Neural cell (in vitro differentiated cells): Measurements from ENCODE around the gene WDFY1. TPM values are rescaled to one million over a fixed set of nuclear protein-coding genes. Genes with fewer than 3 reads are reported as not detected.

ENCODE experiments used
- H2AFZ ChIP-seq: fragments of 200-600, 300-800 bp; sonication (generic), shearing (Covaris generic); 2 replicates; pipeline ENCODE4 v1.6.0; 2014; ENCODE audit warnings: low read depth, mild to moderate bottlenecking, antibody characterized with exemption, low read length, moderate library complexity
- H3F3A ChIP-seq: fragments of 200-600 bp; shearing (Covaris generic); 2 replicates; pipeline ENCODE4 v1.6.1; 2016; ENCODE audit warnings: mild to moderate bottlenecking, moderate library complexity, mixed read lengths, antibody characterized with exemption, low read length; ENCODE audit not compliant: insufficient read depth, poor library complexity, severe bottlenecking
- H3K27ac ChIP-seq: fragments of 200-600, 300-800 bp; sonication (generic), shearing (Covaris generic); 2 replicates; pipeline ENCODE4 v1.5.1; 2014; ENCODE audit warnings: mild to moderate bottlenecking, low read length, moderate library complexity
- H3K27me3 ChIP-seq: fragments of 300-800, 200-600 bp; sonication (generic), shearing (Covaris generic); 2 replicates; pipeline ENCODE4 v1.6.0; 2014; ENCODE audit warnings: mild to moderate bottlenecking, low read depth, low read length, moderate library complexity; ENCODE audit not compliant: insufficient read depth
- H3K36me3 ChIP-seq: fragments of 300-800, 200-600 bp; sonication (generic), shearing (Covaris generic); 2 replicates; pipeline ENCODE4 v1.5.1; 2014; ENCODE audit warnings: mild to moderate bottlenecking, antibody characterized with exemption, low read length, moderate library complexity; ENCODE audit not compliant: insufficient read depth
- H3K4me2 ChIP-seq: fragments of 300-800, 200-600 bp; sonication (generic), shearing (Covaris generic); 2 replicates; pipeline ENCODE4 v1.6.0; 2014; ENCODE audit warnings: mild to moderate bottlenecking, low read length
- H3K4me3 ChIP-seq: fragments of 300-800, 200-600 bp; sonication (generic), shearing (Covaris generic); 2 replicates; pipeline ENCODE4 v1.5.1; 2014; ENCODE audit warnings: mild to moderate bottlenecking, low read length, moderate library complexity
- H3K79me2 ChIP-seq: fragments of 200-600 bp; shearing (Covaris generic); replicated peaks from 2 replicates; pipeline ENCODE4 v1.6.0; 2014; ENCODE audit warnings: mild to moderate bottlenecking, low read length, moderate library complexity; ENCODE audit not compliant: insufficient read depth
- H3K9ac ChIP-seq: fragments of 300-800, 200-600 bp; sonication (generic), shearing (Covaris generic); 2 replicates; pipeline ENCODE4 v1.6.1; 2016; ENCODE audit warnings: mild to moderate bottlenecking, low read length, mixed read lengths
- H3K9me2 ChIP-seq: fragments of 200-600 bp; shearing (Covaris generic); 2 replicates; pipeline ENCODE4 v1.6.1; 2016; ENCODE audit warnings: mild to moderate bottlenecking, low read length, mixed read lengths; ENCODE audit not compliant: insufficient read depth
- H3K9me3 ChIP-seq: fragments of 200-600, 300-800 bp; sonication (generic), shearing (Covaris generic); 2 replicates; pipeline ENCODE4 v1.6.1; 2016; ENCODE audit warnings: mild to moderate bottlenecking, mixed run types, low read length, moderate library complexity, mixed read lengths
- H4K20me1 ChIP-seq: fragments of 200-600 bp; shearing (Covaris generic); 2 replicates; pipeline ENCODE4 v1.6.1; 2016; ENCODE audit warnings: mild to moderate bottlenecking, mixed run types; ENCODE audit not compliant: insufficient read depth
- EP300 ChIP-seq: fragments of 450-650 bp; conservative IDR thresholded peaks from 2 replicates; pipeline ENCODE4 v1.6.1; 2014; ENCODE audit warnings: antibody characterized with exemption, mild to moderate bottlenecking, moderate library complexity; ENCODE audit not compliant: poor library complexity, severe bottlenecking
- EZH2 ChIP-seq: fragments of 200-600, 300-800 bp; shearing (Covaris generic), sonication (generic); IDR thresholded peaks from 2 replicates; pipeline ENCODE4 v1.6.1; 2014; ENCODE audit warnings: antibody characterized with exemption, low read length, borderline replicate concordance, mild to moderate bottlenecking; ENCODE audit not compliant: insufficient read depth, poor library complexity, severe bottlenecking
- MXI1 ChIP-seq: fragments of 450-650 bp; conservative IDR thresholded peaks from 2 replicates; pipeline ENCODE4 v1.6.1; 2014; ENCODE audit warnings: antibody characterized with exemption, mild to moderate bottlenecking; ENCODE audit not compliant: poor library complexity, severe bottlenecking
- POLR2AphosphoS5 ChIP-seq: IDR thresholded peaks from 2 replicates; pipeline ENCODE4 v1.6.1; 2012
- RAD21 ChIP-seq: fragments of 450-650 bp; conservative IDR thresholded peaks from 2 replicates; pipeline ENCODE4 v1.6.1; 2014; ENCODE audit warnings: antibody characterized with exemption, mild to moderate bottlenecking, moderate library complexity
- SMC3 ChIP-seq: fragments of 450-650 bp; conservative IDR thresholded peaks from 2 replicates; pipeline ENCODE4 v1.6.1; 2014; ENCODE audit warnings: antibody characterized with exemption, mild to moderate bottlenecking, moderate library complexity; ENCODE audit not compliant: poor library complexity
- TAF1 ChIP-seq: IDR thresholded peaks from 2 replicates; pipeline ENCODE4 v1.6.1; 2012; ENCODE audit warnings: low read depth
- polyA plus RNA-seq: library from polyadenylated mRNA; depleted of rRNA; stranded (reverse); fragments of >200 nt; gene quantifications from 2 replicates; pipeline ENCODE4 v1.2.3, GENCODE V29; 2014
- TF ChIP-seq, protein P1 (sequence below): IDR thresholded peaks from 2 replicates; pipeline ENCODE4 v1.6.1; 2012; ENCODE audit warnings: borderline replicate concordance
- TF ChIP-seq, protein P2 (sequence below): fragments of 450-650 bp; IDR thresholded peaks from 2 replicates; pipeline ENCODE4 v1.5.1; 2014; ENCODE audit warnings: antibody characterized with exemption, mild to moderate bottlenecking, moderate library complexity; ENCODE audit not compliant: poor library complexity, severe bottlenecking

Gene WDFY1
- polyA plus RNA-seq, 1 donor from 2014 or later, result 49.4 TPM

DNA sequence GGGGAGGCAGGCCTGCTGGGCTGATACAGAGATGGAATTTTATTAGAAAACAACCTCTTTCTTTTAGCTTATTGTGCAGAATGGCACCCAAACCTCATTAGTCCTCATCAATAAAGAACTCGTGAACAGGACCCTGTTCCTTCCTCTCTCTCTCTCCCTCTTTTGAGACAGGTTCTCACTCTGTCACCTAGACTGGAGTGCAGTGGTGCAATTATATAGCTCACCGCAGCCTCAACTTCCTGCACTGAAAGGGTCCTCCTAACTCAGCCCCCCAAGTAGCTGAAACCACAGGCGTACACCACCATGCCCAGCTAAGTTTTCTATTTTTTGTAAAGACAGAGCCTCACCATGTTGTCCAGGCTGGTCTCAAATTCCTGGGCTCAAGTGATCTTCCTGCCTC lies 86.1 kb downstream of the WDFY1 start:
- Histone ChIP-seq H3F3A (no peaks in the 10 kb centered on the region), H3K27ac (no peak overlapping the region), H3K27me3 (no peaks in the 10 kb centered on the region), H3K4me3 (no peak overlapping the region), H2AFZ (no peak overlapping the region), H3K9me3 (no peaks in the 10 kb centered on the region), H4K20me1 (no peaks in the 10 kb centered on the region), H3K9me2 (no peaks in the 10 kb centered on the region), H3K36me3 (no peaks in the 10 kb centered on the region), H3K9ac (no peak overlapping the region), H3K4me2 (no peak overlapping the region), H3K79me2 (no peaks in the 10 kb centered on the region)
- TF ChIP-seq POLR2AphosphoS5 (no peak), SMC3 (no peak)
- TF ChIP-seq, protein P1, sequence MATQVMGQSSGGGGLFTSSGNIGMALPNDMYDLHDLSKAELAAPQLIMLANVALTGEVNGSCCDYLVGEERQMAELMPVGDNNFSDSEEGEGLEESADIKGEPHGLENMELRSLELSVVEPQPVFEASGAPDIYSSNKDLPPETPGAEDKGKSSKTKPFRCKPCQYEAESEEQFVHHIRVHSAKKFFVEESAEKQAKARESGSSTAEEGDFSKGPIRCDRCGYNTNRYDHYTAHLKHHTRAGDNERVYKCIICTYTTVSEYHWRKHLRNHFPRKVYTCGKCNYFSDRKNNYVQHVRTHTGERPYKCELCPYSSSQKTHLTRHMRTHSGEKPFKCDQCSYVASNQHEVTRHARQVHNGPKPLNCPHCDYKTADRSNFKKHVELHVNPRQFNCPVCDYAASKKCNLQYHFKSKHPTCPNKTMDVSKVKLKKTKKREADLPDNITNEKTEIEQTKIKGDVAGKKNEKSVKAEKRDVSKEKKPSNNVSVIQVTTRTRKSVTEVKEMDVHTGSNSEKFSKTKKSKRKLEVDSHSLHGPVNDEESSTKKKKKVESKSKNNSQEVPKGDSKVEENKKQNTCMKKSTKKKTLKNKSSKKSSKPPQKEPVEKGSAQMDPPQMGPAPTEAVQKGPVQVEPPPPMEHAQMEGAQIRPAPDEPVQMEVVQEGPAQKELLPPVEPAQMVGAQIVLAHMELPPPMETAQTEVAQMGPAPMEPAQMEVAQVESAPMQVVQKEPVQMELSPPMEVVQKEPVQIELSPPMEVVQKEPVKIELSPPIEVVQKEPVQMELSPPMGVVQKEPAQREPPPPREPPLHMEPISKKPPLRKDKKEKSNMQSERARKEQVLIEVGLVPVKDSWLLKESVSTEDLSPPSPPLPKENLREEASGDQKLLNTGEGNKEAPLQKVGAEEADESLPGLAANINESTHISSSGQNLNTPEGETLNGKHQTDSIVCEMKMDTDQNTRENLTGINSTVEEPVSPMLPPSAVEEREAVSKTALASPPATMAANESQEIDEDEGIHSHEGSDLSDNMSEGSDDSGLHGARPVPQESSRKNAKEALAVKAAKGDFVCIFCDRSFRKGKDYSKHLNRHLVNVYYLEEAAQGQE, result no peak

DNA sequence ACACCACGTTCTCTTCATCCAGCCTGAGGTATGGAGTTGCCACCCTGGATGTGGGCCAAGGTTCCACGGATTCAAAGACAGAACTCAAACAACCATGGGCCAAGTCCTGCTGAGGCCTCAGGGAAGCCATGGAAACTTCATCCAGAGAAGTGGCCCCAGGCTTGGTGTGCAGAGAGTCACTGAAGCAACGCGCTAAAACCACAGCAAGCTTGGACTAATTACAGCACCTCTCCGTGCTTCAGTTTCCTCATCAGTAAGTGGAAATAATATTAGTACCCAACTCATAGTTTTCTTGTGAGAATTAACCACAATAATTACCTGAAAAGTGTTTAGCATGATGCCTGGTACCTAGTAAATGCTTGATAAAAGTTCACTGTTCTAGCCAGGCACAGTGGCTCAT lies 88.6 kb downstream of the WDFY1 start:
- Histone ChIP-seq H3K79me2 (no peaks in the 10 kb centered on the region), H3F3A (no peaks in the 10 kb centered on the region), H3K9ac (no peak overlapping the region), H3K27ac (no peak overlapping the region), H3K4me2 (no peak overlapping the region), H2AFZ (no peak overlapping the region), H3K36me3 (no peaks in the 10 kb centered on the region), H3K9me2 (no peaks in the 10 kb centered on the region), H4K20me1 (no peaks in the 10 kb centered on the region), H3K4me3 (no peak overlapping the region), H3K27me3 (no peaks in the 10 kb centered on the region), H3K9me3 (no peaks in the 10 kb centered on the region)
- no peak for TF ChIP-seq EP300
- TF ChIP-seq MXI1, result no peak
- TF ChIP-seq, protein P1, result no peak
- TF ChIP-seq, protein P2, sequence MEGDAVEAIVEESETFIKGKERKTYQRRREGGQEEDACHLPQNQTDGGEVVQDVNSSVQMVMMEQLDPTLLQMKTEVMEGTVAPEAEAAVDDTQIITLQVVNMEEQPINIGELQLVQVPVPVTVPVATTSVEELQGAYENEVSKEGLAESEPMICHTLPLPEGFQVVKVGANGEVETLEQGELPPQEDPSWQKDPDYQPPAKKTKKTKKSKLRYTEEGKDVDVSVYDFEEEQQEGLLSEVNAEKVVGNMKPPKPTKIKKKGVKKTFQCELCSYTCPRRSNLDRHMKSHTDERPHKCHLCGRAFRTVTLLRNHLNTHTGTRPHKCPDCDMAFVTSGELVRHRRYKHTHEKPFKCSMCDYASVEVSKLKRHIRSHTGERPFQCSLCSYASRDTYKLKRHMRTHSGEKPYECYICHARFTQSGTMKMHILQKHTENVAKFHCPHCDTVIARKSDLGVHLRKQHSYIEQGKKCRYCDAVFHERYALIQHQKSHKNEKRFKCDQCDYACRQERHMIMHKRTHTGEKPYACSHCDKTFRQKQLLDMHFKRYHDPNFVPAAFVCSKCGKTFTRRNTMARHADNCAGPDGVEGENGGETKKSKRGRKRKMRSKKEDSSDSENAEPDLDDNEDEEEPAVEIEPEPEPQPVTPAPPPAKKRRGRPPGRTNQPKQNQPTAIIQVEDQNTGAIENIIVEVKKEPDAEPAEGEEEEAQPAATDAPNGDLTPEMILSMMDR, result no peak
- no peak for TF ChIP-seq SMC3
- no peak for TF ChIP-seq EZH2
- TF ChIP-seq TAF1, result no peak
- no peak for TF ChIP-seq POLR2AphosphoS5
- no peak for TF ChIP-seq RAD21
